ENCODE measurements around the gene LRMDA. TPM values are rescaled to one million over a fixed set of nuclear protein-coding genes. Genes with fewer than 3 reads are reported as not detected.

Gene LRMDA
- total and polyA plus RNA-seq, 2 donors (not counting 3 experiments of a cell fraction or from before 2014, with no cell fraction given), result 9.7 to 18.0 TPM

- ChIA-PET CTCF (no interaction called here), POLR2A (no interaction called here)
- intact Hi-C loops (cut with micrococcal nuclease), result no loop called here
- Histone ChIP-seq H3K9me1 (replicated peaks; ENCODE audit: control insufficient read depth, extremely low read depth, insufficient read depth, low read length) (no peaks in the 10 kb centered on the region), H3K9ac (replicated peaks; ENCODE audit: extremely low read depth, insufficient read depth, low read length) (no peak overlapping the region), H3K27ac (ENCODE audit: insufficient read depth, low read depth, low read length) (no peak overlapping the region), H3K36me3 (ENCODE audit: control insufficient read depth in 2 of 2, extremely low read depth in 1 of 2, insufficient read depth in 2 of 2, low read length in 2 of 2) (no peaks in the 10 kb centered on the region), H3K4me3 (replicated peaks in 1 of 3; ENCODE audit: insufficient read depth in 1 of 3, low read depth in 1 of 3, low read length in 3 of 3) (no peak overlapping the region), H2AFZ (ENCODE audit: low read depth, low read length) (no peak overlapping the region), H4K20me1 (replicated peaks; ENCODE audit: control insufficient read depth, extremely low read depth, insufficient read depth, low read length) (no peaks in the 10 kb centered on the region), H3K27me3 (ENCODE audit: control insufficient read depth in 2 of 2, insufficient read depth in 2 of 2, low read length in 2 of 2) (no peaks in the 10 kb centered on the region), H3K4me2 (ENCODE audit: insufficient read depth, low read length) (no peak overlapping the region), H3K79me2 (ENCODE audit: control insufficient read depth, insufficient read depth, low read length) (no peaks in the 10 kb centered on the region), H3K9me3 (replicated peaks; ENCODE audit: control insufficient read depth, insufficient read depth, low read length) (no peaks in the 10 kb centered on the region), H3K4me1 (ENCODE audit: control insufficient read depth, extremely low read depth, insufficient read depth, low read length) (no peaks in the 10 kb centered on the region)
- dilution Hi-C loops (cut with MboI; ENCODE audit: extremely low pct_ligation_motif_present, low sequenced_read_pairs), result no loop called here
- no TSS peak for BruUV-seq (replicated peaks)
- TF ChIP-seq GATA2 (IDR thresholded peaks at IDR 0.05; ENCODE audit: insufficient read depth, insufficient read length, low read depth, low read length), result no peak
- no peak for TF ChIP-seq POLR2AphosphoS5 (IDR thresholded peaks at IDR 0.05; ENCODE audit: insufficient read depth, low read depth, low read length)
- no peak for TF ChIP-seq MAX (IDR thresholded peaks at IDR 0.05; ENCODE audit: insufficient read depth, insufficient read length)
- TF ChIP-seq MYC (IDR thresholded peaks at IDR 0.05; ENCODE audit: low read depth, low read length), result no peak
- no peak for TF ChIP-seq CTCF (IDR thresholded peaks at IDR 0.05; ENCODE audit: extremely low read depth in 1 of 2, insufficient read depth in 1 of 2, low read depth in 1 of 2, low read length in 2 of 2)
- TF ChIP-seq EZH2 (IDR thresholded peaks at IDR 0.05; ENCODE audit: borderline replicate concordance, low read depth, low read length, severe bottlenecking), result no peak
- TF ChIP-seq POLR2A (IDR thresholded peaks at IDR 0.05; ENCODE audit: low read depth, low read length), result no peak
- TF ChIP-seq FOS (IDR thresholded peaks at IDR 0.05; ENCODE audit: borderline replicate concordance, insufficient read depth, low read length), result no peak
- no peak for TF ChIP-seq JUN (IDR thresholded peaks at IDR 0.05; ENCODE audit: borderline replicate concordance, insufficient read depth, insufficient read length, low read depth)
- DNase-seq (ENCODE audit: low read depth, low spot score), result no peak
- FAIRE-seq, result no peak
Measured at GRCh38 chr10:76172020-76172419, 740.6 kb downstream of the LRMDA start.
